ENCODE results near the gene DACT1.
"Not testable (repeated sequence)": the region's sequence is repeated elsewhere in the genome, so short reads cannot be mapped to it uniquely, and the experiment has no call there.

Gene DACT1

GRCh38 chr14:58637391-58638230 lies at the start of gene DACT1:
Gene DACT1 (plus strand): TSS chr14:58637962. CDS start chr14:58638203, 241 bp downstream.
- TF ChIP-seq ESRRG (CRISPR knock-in tag; IDR thresholded peaks at IDR 0.05): no peak
- ATAC-seq: peak; percentile 31

- not testable (repeated sequence) for ATAC-seq
Observed at GRCh38 chr14:58588321-58588720, 49.4 kb upstream of the DACT1 start.

GRCh38 chr14:58593977-58594376 lies 43.8 kb upstream of the DACT1 start:
- TF ChIP-seq TOX (CRISPR knock-in tag; IDR thresholded peaks at IDR 0.05; ENCODE audit: borderline replicate concordance) (no peak), ZNF70 (CRISPR knock-in tag; IDR thresholded peaks at IDR 0.05) (no peak), BACH2 (CRISPR knock-in tag; IDR thresholded peaks at IDR 0.05; ENCODE audit: borderline replicate concordance) (no peak)
- no peak for ATAC-seq

GRCh38 chr14:58597041-58597440 lies 40.7 kb upstream of the DACT1 start:
- TF ChIP-seq ARNTL (CRISPR knock-in tag; IDR thresholded peaks at IDR 0.05; ENCODE audit: borderline replicate concordance, low read depth) (no peak), SNAI2 (CRISPR knock-in tag; IDR thresholded peaks at IDR 0.05) (no peak), TSHZ2 (CRISPR knock-in tag; IDR thresholded peaks at IDR 0.05) (no peak), ESRRG (CRISPR knock-in tag; IDR thresholded peaks at IDR 0.05) (no peak), ISL1 (CRISPR knock-in tag; IDR thresholded peaks at IDR 0.05) (no peak), OSR1 (CRISPR knock-in tag; IDR thresholded peaks at IDR 0.05) (no peak), PPARA (CRISPR knock-in tag; IDR thresholded peaks at IDR 0.05; ENCODE audit: borderline replicate concordance) (no peak), ZC3H10 (CRISPR knock-in tag; IDR thresholded peaks at IDR 0.05) (no peak), TCF4 (CRISPR knock-in tag; IDR thresholded peaks at IDR 0.05; ENCODE audit: borderline replicate concordance) (no peak), TOX (CRISPR knock-in tag; IDR thresholded peaks at IDR 0.05; ENCODE audit: borderline replicate concordance) (no peak), CREB5 (CRISPR knock-in tag; IDR thresholded peaks at IDR 0.05; ENCODE audit: low read depth) (no peak), PATZ1 (CRISPR knock-in tag; IDR thresholded peaks at IDR 0.05; ENCODE audit: borderline replicate concordance) (no peak), GLIS3 (CRISPR knock-in tag; IDR thresholded peaks at IDR 0.05) (no peak)
- ATAC-seq: no peak

GRCh38 chr14:58598028-58598803 lies 39.5 kb upstream of the DACT1 start:
- no peak for ATAC-seq
- no peak for TF ChIP-seq TCF4 (CRISPR knock-in tag; IDR thresholded peaks at IDR 0.05; ENCODE audit: borderline replicate concordance)
- no peak for TF ChIP-seq CSDC2 (CRISPR knock-in tag; IDR thresholded peaks at IDR 0.05)
- no peak for TF ChIP-seq PPARA (CRISPR knock-in tag; IDR thresholded peaks at IDR 0.05; ENCODE audit: borderline replicate concordance)
- no peak for TF ChIP-seq GLIS3 (CRISPR knock-in tag; IDR thresholded peaks at IDR 0.05)
- TF ChIP-seq SNAI2 (CRISPR knock-in tag; IDR thresholded peaks at IDR 0.05): no peak
- no peak for TF ChIP-seq CREB5 (CRISPR knock-in tag; IDR thresholded peaks at IDR 0.05; ENCODE audit: low read depth)
- no peak for TF ChIP-seq ZFP30 (CRISPR knock-in tag; IDR thresholded peaks at IDR 0.05)
- TF ChIP-seq ZNF8 (CRISPR knock-in tag; IDR thresholded peaks at IDR 0.05): no peak
- no peak for TF ChIP-seq RARB (CRISPR knock-in tag; IDR thresholded peaks at IDR 0.05)
- TF ChIP-seq CSRNP3 (CRISPR knock-in tag; IDR thresholded peaks at IDR 0.05): no peak
- TF ChIP-seq ARNTL (CRISPR knock-in tag; IDR thresholded peaks at IDR 0.05; ENCODE audit: borderline replicate concordance, low read depth): no peak
- TF ChIP-seq ESRRG (CRISPR knock-in tag; IDR thresholded peaks at IDR 0.05): no peak
- no peak for TF ChIP-seq ZFP3 (CRISPR knock-in tag; IDR thresholded peaks at IDR 0.05)
- TF ChIP-seq ZNF565 (CRISPR knock-in tag; conservative IDR thresholded peaks at IDR 0.05; ENCODE audit: low read depth): no peak
- no peak for TF ChIP-seq BACH2 (CRISPR knock-in tag; IDR thresholded peaks at IDR 0.05; ENCODE audit: borderline replicate concordance)
- TF ChIP-seq ISL1 (CRISPR knock-in tag; IDR thresholded peaks at IDR 0.05): no peak
